Fibroblast of skin of back (primary cell): ENCODE measurements around the gene PLPP6. TPM values are rescaled to one million over a fixed set of nuclear protein-coding genes. Genes with fewer than 3 reads are reported as not detected.
A peak's percentile ranks its signal among the peaks of the same experiment; 100 is the strongest.
"Not testable (repeated sequence)": the region's sequence is repeated elsewhere in the genome, so short reads cannot be mapped to it uniquely, and the experiment has no call there.

Source experiments
- DNase-seq: peaks from one replicate; pipeline ENCODE4 v3.0.0-alpha.2; 2013
- polyA plus RNA-seq, 2 experiments: library from polyadenylated mRNA; unstranded; fragments of 120-200 nt; gene quantifications; one replicate each; pipeline ENCODE4 v1.2.1, GENCODE V29; 2013; ENCODE audit not compliant: insufficient read length in 2 of 2

PLPP6 gene
- polyA plus RNA-seq (2013, experiment 1 of 2; ENCODE audit: insufficient read length): 3.4 TPM
- polyA plus RNA-seq (2013, experiment 2 of 2; ENCODE audit: insufficient read length): 3.8 TPM

GRCh38 chr9:4662108-4662988 lies at the start of gene PLPP6:
Gene PLPP6 (plus strand): TSS chr9:4662294. CDS start chr9:4662376, 82 bp downstream.
- DNase-seq: peak; percentile 81

- no peak for DNase-seq
These were observed 47.5 kb upstream of the PLPP6 start for GRCh38 chr9:4614627-4615026.

GRCh38 chr9:4615251-4615650 lies 46.8 kb upstream of the PLPP6 start:
- DNase-seq: peak; percentile 5

GRCh38 chr9:4615778-4616177 lies 46.3 kb upstream of the PLPP6 start:
- no peak for DNase-seq

- DNase-seq: no peak
These were observed 44.3 kb upstream of the PLPP6 start for GRCh38 chr9:4617752-4618151.

- DNase-seq: no peak
These were observed 43.4 kb upstream of the PLPP6 start for GRCh38 chr9:4618700-4619099.

GRCh38 chr9:4620057-4620765 lies 41.9 kb upstream of the PLPP6 start:
- no peak for DNase-seq

- peak; percentile 76 for DNase-seq
These were observed 41.1 kb upstream of the PLPP6 start for GRCh38 chr9:4620881-4621555.

GRCh38 chr9:4622016-4622415 lies 40.1 kb upstream of the PLPP6 start:
- DNase-seq: peak; percentile 1

- DNase-seq: peak; percentile 48
These were observed 31.3 kb upstream of the PLPP6 start for GRCh38 chr9:4630836-4631235.

GRCh38 chr9:4638968-4639367 lies 23.1 kb upstream of the PLPP6 start:
- no peak for DNase-seq

- DNase-seq: no peak
These were observed 22.7 kb upstream of the PLPP6 start for GRCh38 chr9:4639420-4639819.

GRCh38 chr9:4640027-4640426 lies 22.1 kb upstream of the PLPP6 start:
- no peak for DNase-seq

- no peak for DNase-seq
These were observed 19.7 kb upstream of the PLPP6 start for GRCh38 chr9:4642351-4642750.

- no peak for DNase-seq
These were observed 8.0 kb upstream of the PLPP6 start for GRCh38 chr9:4654084-4654483.

GRCh38 chr9:4654538-4654937 lies 7.6 kb upstream of the PLPP6 start:
- DNase-seq: no peak

GRCh38 chr9:4656196-4656595 lies 5.9 kb upstream of the PLPP6 start:
- not testable (repeated sequence) for DNase-seq

GRCh38 chr9:4656621-4657020 lies 5.5 kb upstream of the PLPP6 start:
- no peak for DNase-seq

- no peak for DNase-seq
These were observed 4.5 kb upstream of the PLPP6 start for GRCh38 chr9:4657426-4658159.

GRCh38 chr9:4660665-4661064 lies 1.4 kb upstream of the PLPP6 start:
- not testable (repeated sequence) for DNase-seq

- peak; percentile 63 for DNase-seq
These were observed 929 bp upstream of the PLPP6 start for GRCh38 chr9:4661165-4661564.

- no peak for DNase-seq
These were observed 483 bp upstream of the PLPP6 start for GRCh38 chr9:4661611-4662010.
